Hematopoietic multipotent progenitor cell treated with erythropoietin and hydrocortisone succinate and interleukin-3 and kit ligand, for 17 days (in vitro differentiated cells): ENCODE measurements around the gene DDX1.
"Not testable (repeated sequence)": the region's sequence is repeated elsewhere in the genome, so short reads cannot be mapped to it uniquely, and the experiment has no call there.

ENCODE experiments used
- DNase-seq: peaks from one replicate; pipeline ENCODE4 v3.0.0-alpha.2; 2015; ENCODE audit warnings: low spot score

Gene DDX1

DNA sequence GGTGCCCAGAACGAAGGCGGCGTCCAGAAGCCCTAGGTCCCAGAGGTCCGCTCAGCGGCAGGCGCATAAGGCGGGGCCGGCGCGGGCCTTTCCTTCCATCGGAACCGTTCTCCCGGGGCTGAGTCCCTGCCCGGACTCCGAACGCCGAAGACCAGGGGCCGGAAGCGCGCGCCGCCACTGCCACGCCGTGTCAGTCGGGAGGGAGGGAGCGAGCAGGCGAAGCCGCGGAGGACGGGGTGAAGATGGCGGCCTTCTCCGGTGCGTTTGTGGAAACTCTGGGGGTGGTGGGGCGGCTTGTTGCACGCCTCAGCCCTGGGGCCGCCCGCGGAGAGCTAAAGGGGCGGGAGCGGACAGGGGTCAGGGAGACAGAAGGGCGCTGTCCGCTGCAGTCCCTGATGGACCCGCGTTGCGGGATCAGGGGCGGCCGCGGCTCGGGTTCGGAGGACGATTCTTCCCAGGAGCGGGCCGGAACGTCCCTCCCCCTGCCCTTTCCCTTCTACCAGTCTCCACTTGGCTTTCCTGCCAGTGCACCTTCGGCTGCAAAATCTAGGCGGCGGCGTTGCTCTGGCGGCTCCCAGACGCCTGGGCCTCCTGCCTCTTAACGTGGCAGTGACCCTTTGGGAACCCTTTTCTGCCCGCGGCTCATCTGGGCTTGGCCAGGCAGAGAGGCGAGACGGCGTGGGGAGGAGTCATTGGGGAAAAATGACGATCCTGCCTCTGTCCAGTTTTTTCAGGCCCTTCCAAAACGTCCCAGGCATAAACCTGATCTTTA is at the start of gene DDX1:
DDX1 (plus strand) TSS at position 177 of the 772 bp plus-strand sequence; CDS start at position 243, 66 bp downstream.
- DNase-seq: peak; percentile 85

DNA sequence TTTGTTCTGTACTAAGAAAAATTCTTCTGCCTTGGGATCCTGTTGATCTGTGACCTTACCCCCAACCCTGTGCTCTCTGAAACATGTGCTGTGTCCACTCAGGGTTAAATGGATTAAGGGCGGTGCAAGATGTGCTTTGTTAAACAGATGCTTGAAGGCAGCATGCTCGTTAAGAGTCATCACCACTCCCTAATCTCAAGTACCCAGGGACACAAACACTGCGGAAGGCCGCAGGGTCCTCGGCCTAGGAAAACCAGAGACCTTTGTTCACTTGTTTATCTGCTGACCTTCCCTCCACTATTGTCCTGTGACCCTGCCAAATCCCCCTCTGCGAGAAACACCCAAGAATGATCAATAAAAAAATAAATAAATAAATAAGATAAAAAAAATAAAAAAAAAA is 49.4 kb upstream of the DDX1 start:
- DNase-seq: not testable (repeated sequence)

DNA sequence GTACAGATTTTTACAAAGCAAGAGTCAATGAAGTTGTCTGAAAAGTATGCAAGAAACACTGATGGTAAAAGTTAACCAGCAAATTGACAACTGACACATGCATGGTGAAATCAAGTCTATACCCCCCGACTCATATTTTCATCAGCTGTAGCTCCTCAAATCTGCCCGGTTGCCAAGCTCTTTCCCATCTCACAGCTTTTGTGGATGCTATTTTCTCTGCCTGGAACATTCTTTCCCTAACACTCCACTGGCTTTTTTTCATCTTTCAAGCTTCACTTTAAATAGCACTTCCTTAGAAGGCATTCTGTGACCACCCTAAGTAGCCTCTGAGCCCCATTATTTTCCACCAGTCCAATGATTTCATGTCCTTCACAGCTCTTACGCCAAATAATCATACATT is 48.6 kb upstream of the DDX1 start:
- no peak for DNase-seq

DNA sequence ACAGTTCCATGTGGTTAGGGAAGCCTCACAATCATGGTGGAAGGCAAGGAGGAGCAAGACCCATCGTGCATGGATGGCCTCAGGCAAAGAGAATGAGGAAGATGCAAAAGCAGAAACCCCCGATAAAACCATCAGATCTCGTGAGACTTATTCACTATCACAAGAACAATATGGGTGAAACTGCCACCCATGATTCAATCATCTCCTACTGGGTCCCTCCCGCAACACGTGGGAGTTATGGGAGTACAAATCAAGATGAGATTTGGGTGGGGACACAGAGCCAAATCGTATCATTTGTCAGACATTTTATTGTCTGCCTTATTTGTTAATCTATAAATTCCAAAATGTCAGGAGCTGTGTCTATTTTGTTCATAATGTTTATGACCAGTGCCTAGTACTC is 48.1 kb upstream of the DDX1 start:
- DNase-seq: no peak

DNA sequence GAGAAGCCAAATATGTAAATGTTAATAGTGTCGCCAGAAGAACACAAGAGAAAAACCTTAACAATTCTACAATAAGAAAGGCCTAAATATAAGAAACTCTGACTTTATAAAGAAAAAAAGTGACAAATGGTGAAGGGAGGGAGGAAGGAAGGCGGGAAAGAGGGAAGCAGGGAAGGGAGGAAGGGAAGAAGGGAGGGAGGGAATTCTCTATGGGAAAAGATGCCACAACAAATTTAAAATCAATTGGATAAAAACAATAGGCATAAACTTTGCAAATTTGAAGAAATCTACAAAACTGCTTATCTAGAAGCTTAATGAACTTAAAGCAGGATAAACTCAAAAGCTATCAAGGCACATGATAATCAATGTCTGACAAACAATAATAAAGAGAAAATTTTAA is 47.4 kb upstream of the DDX1 start:
- no peak for DNase-seq

DNA sequence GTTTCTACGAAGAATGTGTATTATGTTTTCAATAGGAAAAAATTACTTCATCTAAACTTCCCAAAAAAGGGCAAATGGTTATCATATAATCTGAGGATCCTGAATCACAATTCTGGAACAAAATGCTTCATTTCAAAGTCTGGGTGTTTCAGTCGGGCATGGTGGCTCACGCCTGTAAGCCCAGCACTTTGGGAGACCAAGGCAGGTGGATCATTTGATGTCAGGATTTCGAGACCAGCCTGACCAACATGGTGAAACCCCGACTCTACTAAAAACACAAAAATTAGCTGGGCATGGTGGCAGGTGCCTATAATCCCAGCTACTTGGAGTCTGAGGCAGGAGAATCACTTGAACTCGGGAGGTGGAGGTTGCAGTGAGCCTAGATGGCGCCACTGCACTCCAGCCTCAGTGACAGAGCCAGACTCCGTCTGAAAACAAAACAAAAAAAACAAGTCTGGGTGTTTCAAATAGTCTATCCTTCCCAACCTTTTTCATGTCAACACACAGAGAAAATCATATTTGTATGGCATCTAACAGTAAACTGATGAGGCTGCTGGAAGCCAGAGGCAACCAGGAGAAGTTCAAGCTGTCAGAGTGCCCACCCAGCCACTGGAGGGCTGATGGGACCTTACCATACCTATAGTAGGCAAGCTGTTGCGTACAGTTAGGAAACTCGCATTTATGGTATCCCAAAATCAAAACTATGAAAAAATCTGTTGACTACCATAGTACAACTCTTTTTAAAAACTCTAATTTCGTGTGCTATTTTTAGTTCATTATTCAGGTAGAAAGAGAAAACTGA is 45.2 kb upstream of the DDX1 start:
- DNase-seq: peak; percentile 62

DNA sequence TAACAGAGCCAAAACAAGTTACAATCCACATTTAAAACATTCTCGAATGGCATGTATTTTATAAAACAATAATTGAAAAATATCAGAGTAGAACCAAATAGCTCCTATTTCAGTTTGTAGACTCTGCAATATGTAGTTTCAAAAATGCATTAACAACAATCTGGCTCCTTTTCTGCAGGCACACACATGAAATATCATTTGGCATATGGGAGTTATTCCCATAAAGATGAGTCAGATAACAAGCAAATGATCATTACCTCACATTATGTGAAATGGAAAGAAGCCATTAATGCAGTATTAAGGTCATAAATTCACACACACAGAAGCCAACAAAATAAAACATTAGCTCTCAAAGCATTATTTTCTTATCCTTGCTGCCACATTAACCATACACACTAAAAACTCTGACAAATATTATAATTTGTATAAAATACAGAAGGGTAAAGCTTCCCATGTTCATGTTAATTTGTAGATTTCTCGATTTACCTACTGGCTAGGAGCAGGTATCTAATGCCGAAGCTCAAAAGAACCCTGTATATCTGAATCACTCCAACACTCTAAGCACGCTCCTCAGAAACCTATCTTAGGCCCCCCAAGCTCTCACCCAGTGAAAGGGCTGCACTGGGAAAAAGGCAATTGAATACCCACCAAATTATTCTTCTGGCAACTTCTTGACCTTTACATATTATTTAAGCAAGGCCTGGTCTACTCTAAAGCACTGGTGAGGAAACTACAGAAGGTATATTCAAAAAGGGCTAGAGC is 44.4 kb upstream of the DDX1 start:
- no peak for DNase-seq

DNA sequence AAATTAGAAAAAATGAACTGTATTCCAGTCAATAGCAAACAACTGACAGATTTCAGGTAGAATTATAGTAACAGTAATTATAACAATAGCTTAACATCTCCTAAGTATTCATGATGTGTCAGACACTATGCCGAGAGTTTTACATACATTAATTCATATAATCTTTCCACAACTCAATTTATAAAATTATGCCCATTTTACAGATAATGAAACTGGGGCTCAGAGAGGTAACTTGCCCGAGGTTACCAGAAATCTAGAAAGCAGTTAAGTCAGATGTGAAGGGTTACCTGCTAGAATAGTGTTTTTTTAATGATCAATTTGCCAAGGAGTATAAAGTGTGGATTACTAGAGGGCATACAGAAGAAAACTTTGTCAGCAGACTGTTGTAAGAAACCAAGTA is 42.7 kb upstream of the DDX1 start:
- DNase-seq: no peak

DNA sequence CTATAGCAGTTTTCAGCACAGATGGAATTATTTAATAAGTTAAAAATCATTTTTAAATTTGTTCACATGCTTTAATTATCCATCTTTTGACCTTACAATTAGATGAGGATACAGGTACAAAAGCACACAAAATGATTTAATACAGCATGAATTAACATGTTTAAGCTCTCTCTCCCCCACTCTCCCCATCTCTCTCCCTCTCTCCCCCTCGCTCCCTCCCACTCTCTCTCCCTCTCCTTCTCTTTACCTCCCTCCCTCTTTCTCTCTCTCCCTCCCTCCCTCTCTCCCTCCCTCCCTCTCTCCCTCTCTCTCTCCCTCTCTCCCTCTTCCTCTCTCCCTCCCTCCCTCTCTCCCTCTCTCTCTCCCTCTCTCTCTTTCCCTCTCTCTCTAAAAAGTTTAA is 38.1 kb upstream of the DDX1 start:
- no peak for DNase-seq

DNA sequence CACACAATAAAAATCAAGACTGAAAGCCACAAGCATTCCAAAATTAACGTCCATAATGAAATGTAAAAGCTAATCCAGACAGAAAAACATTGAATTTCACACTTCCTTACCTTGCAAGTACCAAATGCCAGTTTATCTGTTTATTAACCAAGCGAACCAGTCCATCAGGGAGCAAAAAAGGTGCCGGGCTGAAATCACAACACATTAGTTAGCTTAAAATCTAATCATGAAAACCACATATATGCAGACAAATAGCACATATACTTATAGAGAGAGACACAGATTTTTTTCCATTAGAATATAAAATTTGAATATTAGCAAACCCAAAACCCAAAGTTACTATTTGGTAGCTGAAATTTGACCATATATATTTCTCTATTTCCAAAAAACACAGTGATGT is 37.7 kb upstream of the DDX1 start:
- DNase-seq: peak; percentile 44

DNA sequence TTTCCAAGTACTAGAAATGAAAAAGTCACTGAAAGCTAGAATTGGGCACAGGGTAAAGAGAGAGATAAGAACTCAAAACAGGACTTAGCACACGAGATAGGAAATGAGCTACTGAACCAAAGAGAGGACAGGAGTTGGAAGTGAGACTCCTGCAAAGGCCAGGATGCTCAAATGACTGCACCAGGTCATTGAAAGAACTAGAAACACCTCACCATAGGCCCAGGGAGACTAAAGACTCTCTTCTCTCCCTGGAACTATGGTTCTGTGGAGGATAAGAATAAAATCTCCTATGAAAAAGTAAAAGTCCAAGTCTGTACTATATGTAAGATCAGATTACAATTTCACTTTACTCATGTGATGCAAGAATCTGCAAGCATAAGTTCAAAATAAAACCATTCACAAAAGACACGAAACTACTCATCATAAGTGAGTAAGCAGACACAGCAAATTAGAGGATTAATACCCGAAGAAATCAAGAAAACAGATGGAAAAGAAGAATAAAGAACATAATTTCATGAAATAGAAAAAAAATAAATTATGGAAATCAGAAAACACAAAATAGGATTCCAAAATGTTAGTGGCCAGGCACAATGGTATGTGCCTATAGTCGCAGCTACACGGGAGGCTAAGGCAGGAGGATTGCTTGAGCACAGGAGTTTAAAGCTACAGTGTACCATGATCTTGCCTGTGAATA is 37.0 kb upstream of the DDX1 start:
- peak; percentile 71 for DNase-seq

DNA sequence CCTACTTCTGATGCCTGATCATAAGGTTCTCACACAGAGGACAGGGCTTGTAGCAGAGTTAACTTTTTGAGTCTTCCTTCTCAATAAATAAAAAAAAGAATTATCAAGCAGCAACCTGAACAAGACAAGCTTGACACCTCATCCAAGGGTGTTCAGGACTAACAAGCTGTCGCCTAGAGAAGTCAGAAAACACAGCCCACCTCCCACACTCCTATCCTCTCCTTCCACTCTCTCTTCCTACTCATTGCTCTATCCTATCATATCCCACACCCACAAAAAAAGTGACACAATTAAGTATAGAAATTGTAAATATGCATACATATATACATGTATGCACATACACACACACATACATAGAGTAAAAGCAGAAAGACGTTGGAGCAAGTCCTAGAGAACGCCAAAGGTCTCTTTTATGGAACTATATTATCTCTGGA is 35.9 kb upstream of the DDX1 start:
- peak; percentile 65 for DNase-seq

DNA sequence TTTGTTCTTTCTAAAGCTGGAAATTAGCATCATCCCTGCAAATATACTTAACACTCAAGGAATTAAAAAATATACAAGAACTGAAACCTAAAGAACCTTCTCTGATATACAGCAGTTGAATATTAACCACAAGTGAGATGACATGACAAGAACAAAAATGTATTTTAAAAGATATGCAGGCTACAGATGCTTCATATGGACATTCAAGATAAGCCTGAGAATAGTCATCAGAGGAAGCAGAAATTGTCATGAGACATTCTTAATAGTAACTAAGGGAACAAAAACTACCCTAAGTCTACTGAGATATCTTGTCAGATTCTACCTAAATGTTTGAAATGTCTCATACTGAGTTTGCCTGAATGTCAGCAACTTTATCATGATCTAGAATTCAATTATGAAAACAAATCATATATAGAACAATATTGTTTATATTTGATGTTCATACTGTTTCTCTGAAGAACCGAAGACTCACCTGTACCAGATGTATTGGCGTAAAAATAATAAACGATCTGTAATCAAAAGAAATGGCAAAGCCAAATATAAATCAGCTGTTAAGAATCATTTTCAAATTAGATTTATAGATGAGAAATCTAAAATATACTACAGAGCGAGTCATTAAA is 35.2 kb upstream of the DDX1 start:
- DNase-seq: peak; percentile 73

DNA sequence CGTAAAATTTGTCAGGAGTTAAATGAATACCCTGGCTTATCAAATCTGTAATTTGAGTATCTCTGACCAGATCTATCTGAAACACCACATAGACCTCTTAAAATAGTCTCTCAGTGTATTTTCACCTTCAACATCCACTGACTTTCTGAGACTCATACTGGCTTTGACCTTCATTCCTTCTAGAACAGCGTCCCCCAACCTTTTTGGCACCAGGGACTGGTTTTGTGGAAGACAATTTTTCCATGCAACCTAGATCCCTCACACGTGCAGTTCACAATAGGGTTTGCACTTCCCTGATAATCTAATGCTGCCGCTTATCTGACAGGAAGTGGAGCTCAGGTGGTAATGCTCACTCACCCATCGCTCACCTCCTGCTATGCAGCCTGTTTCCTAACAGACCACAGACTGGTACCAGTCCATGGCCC is 33.8 kb upstream of the DDX1 start:
- peak; percentile 52 for DNase-seq

DNA sequence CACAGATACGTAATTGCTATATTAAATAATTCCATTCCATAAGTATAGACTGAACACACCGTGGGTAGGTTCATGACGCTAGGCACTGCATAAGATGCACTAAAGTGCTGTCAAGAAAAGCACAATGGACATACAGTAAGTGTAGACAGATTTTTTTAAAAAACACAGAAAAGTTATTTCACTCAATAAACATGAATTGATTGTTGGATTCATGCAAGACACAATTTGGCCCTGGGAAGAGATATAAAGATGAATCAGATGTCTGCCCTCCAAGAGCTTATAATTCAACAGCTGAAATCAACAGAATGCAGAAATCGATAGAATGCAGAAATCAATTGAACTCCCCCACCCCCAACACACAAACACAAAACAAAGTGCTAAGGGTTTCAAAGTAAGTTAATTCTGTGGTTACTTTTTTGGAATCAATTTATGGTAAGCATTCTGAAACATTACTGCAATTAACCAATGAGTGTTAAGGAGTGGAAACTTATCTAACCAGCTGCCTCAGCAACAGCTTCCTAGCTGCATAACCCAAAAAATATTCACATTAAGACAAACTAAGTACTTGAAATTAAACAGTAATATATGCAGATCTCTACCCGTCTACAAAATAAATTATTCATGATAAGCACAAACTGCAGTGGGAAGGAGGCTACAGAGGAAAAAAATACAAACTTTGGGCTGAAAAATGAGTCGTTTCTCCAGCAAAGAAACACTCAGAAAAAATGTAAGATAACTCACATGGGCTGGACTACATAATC is 32.1 kb upstream of the DDX1 start:
- DNase-seq: peak; percentile 55

DNA sequence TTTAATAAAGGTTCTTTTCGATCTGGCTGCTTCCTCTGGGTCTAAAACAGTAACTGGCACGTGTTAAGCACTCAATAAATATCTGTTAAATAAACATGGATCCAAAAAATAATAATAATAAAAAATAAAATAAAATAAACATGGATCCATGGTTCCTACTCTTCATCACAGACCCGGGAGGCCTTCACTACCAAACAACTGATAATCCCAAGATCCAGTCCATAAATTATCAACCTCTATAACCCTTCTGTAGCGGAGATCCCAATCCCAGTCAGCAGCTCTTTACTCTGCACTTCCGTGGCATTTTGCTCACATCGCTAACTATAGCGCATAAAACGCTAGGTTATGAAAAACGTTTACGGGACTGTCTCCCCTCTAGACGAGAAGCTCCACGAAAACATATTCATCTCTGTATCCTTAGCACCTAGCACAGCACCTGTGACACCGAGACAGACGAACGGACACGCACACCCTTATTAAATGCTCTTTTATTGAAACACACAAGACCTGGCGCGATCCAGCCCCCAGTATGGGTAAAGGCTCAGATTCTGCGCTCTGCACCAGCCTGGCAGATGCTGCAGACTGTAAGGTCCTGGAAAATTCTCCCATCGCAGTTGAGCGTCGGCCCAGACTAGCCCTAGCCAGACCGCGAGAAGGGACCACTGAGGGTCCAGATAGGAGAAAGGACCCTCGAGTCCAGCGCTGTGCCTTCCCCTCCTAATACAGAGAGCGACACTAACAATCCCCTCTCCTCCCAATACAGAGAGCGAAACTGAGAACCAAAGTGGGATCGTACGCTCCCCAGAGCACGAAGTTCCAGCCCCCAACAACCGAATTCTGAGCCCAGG is 31.3 kb upstream of the DDX1 start:
- DNase-seq: peak; percentile 56

DNA sequence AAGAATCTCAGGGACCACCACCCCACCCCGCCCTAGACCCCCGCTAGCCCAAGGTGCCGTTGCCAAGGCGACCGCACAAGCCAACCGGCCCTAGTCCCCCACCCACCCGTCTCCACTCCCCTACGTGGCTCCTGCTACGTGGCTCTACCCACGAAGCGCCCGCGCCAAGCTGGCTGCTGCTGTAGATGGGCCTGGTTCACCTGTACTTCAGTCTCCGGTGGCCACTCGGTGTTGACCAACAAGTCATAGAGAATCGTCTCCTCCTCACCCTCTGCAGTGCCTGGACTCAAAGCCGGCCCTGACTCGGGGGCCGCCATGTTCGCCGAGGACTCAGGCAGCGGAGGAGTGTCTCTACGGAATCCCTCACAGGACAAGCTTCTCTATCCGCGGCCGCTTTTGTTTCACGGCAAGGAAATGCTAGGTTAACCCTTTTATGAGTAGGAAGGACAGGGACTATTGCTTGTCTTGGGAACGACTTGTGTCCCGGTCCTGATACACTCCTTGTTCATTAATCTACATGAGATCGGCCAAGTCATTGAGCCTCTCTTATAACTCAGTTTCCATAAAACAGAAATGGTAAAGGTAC is 30.6 kb upstream of the DDX1 start, which contains the start of gene NBAS:
NBAS (minus strand) TSS at position 347 of the 586 bp plus-strand sequence; CDS start at position 317, 30 bp downstream.
- DNase-seq: peak; percentile 85

DNA sequence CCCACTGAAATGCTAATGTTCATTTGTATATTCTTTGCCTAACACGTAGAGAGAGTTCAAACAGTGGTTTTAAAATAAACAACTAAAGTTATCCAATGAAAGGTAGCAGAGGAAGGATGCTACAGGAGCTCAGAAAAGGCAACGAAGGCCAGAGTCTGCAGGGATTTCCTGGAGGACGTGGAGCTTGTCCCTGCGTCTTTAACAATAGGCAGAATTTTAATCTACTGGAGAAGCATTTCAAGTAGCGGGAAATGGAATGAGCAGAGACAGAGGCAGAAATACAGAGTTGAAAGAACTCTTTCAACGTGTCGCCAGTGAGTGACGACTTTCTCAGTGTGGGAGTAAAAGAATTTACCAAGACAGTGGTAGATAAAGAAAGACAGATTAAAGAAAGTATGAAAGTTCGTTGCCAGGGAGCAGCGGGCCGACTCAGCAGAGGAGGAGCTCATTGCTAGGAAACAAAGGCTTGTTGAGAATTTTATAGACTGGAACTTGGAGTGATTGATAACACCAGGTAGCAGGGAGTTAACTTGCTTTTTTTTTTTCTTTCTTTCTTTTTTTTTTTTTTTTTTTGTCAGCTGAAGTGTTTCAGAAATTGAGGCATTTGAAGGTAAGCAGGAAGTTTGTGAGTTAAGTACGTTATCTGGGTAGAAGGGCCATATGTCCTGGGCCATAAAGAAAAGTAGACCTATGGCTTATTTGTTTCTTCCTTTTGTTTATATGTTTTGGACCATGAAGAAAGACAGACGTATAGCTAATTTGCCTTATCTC is 29.9 kb upstream of the DDX1 start:
- DNase-seq: peak; percentile 56
